Astrocyte (in vitro differentiated cells and primary cell): ENCODE measurements around the gene TIMM8B. TPM values are rescaled to one million over a fixed set of nuclear protein-coding genes. Genes with fewer than 3 reads are reported as not detected.
"Not testable (repeated sequence)": the region's sequence is repeated elsewhere in the genome, so short reads cannot be mapped to it uniquely, and the experiment has no call there.

Experiments used
- DNase-seq: peaks from one replicate; pipeline ENCODE4 v3.0.0-alpha.2; 2010; ENCODE audit warnings: low read depth
- FAIRE-seq: peaks from 2 replicates; lab custom pipeline; 2011; peaks lifted over from hg19 to GRCh38; lab: Jason Lieb, UNC
- H2AFZ ChIP-seq: 2 replicates; pipeline ENCODE4 v1.6.0; 2012; ENCODE audit warnings: low read depth, low read length, inconsistent platforms
- H3K27ac ChIP-seq: 2 replicates; pipeline ENCODE4 v1.5.1; 2011; ENCODE audit warnings: low read depth, low read length, inconsistent platforms
- H3K27me3 ChIP-seq: 2 replicates; pipeline ENCODE4 v1.6.0; 2011; ENCODE audit warnings: low read length, inconsistent platforms; ENCODE audit not compliant: insufficient read depth
- H3K36me3 ChIP-seq: 2 replicates; pipeline ENCODE4 v1.5.1; 2011; ENCODE audit warnings: low read length, inconsistent platforms; ENCODE audit not compliant: insufficient read depth
- H3K4me1 ChIP-seq: 2 replicates; pipeline ENCODE4 v1.5.1; 2011; ENCODE audit warnings: low read length, inconsistent platforms; ENCODE audit not compliant: insufficient read depth
- H3K4me2 ChIP-seq: 2 replicates; pipeline ENCODE4 v1.6.0; 2012; ENCODE audit warnings: low read length, inconsistent platforms
- H3K4me3 ChIP-seq: 2 replicates; pipeline ENCODE4 v1.5.1; 2011; ENCODE audit warnings: low read depth, mild to moderate bottlenecking, low read length, inconsistent platforms; ENCODE audit not compliant: insufficient read depth
- H3K79me2 ChIP-seq: 2 replicates; pipeline ENCODE4 v1.6.0; 2012; ENCODE audit warnings: mild to moderate bottlenecking, low read length, inconsistent platforms; ENCODE audit not compliant: insufficient read depth
- H3K9ac ChIP-seq: 2 replicates; pipeline ENCODE4 v1.6.0; 2012; ENCODE audit warnings: mild to moderate bottlenecking, low read length, inconsistent platforms
- H3K9me3 ChIP-seq: 2 replicates; pipeline ENCODE4 v1.5.1; 2012; ENCODE audit warnings: low read depth, mild to moderate bottlenecking, low read length, inconsistent platforms; ENCODE audit not compliant: insufficient read depth
- H4K20me1 ChIP-seq: 2 replicates; pipeline ENCODE4 v1.6.0; 2012; ENCODE audit warnings: low read length, inconsistent platforms; ENCODE audit not compliant: insufficient read depth
- H3K27ac Mint-ChIP-seq: one replicate; pipeline ENCODE4 v1.8.0; 2021; ENCODE audit warnings: mild to moderate bottlenecking, mixed read lengths; ENCODE audit not compliant: unreplicated experiment
- H3K27me3 Mint-ChIP-seq: one replicate; pipeline ENCODE4 v1.8.0; 2021; ENCODE audit warnings: low read depth, mixed read lengths; ENCODE audit not compliant: unreplicated experiment
- H3K36me3 Mint-ChIP-seq: one replicate; pipeline ENCODE4 v1.8.0; 2021; ENCODE audit warnings: low read depth, mixed read lengths; ENCODE audit not compliant: unreplicated experiment
- H3K4me1 Mint-ChIP-seq: one replicate; pipeline ENCODE4 v1.8.0; 2021; ENCODE audit warnings: low read depth, mixed read lengths; ENCODE audit not compliant: unreplicated experiment
- H3K4me3 Mint-ChIP-seq: one replicate; pipeline ENCODE4 v1.8.0; 2021; ENCODE audit warnings: mild to moderate bottlenecking, moderate library complexity, mixed read lengths; ENCODE audit not compliant: unreplicated experiment
- H3K9me3 Mint-ChIP-seq: one replicate; pipeline ENCODE4 v1.8.0; 2021; ENCODE audit warnings: mild to moderate bottlenecking, mixed read lengths; ENCODE audit not compliant: unreplicated experiment
- EZH2 ChIP-seq: IDR thresholded peaks from 2 replicates; pipeline ENCODE4 v1.6.1; 2012; ENCODE audit warnings: mild to moderate bottlenecking, low read length, inconsistent platforms; ENCODE audit not compliant: insufficient read depth
- total RNA-seq: library from RNA; stranded (reverse); gene quantifications from 2 replicates; pipeline ENCODE4 v1.2.1, GENCODE V29; 2021
- TF ChIP-seq, protein P1 (sequence below): IDR thresholded peaks from 2 replicates; pipeline ENCODE4 v1.5.1; 2011; ENCODE audit warnings: low read depth, mild to moderate bottlenecking, inconsistent platforms, low read length, moderate library complexity; ENCODE audit not compliant: insufficient read depth

The TIMM8B gene
- total RNA-seq, 1 donor from 2014 or later: 68.9 TPM

DNA sequence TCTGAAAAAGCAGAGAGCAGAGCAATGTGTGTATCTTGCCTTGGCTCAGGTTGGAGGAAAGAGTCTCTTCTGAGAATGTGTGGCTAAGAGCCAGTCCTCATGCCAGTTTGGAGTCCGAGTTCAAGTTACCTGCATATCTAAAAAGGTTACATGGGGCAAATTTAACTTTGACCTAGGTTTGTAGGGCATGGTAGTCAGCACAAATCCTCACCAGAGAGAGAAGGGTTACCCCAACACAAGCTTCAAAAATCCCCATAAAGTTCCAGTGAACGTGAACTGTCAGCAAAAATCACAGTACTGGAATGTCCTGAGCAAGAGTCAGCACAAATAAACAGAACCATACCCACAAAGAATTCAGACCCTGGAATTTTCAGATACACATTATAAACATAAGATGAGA lies 13.9 kb upstream of the TIMM8B start:
- H3K9me3 Mint-ChIP-seq: no peaks in the 10 kb centered on the region
- Histone ChIP-seq H3K36me3 (no peaks in the 10 kb centered on the region), H3K9me3 (no peaks in the 10 kb centered on the region), H3K4me1 (no peaks in the 10 kb centered on the region), H3K4me2 (peak overlapping the region; percentile 30), H3K79me2 (no peaks in the 10 kb centered on the region), H4K20me1 (no peaks in the 10 kb centered on the region), H3K27me3 (no peaks in the 10 kb centered on the region), H3K9ac (peak overlapping the region; percentile 47), H3K27ac (no peak overlapping the region), H2AFZ (no peak overlapping the region), H3K4me3 (no peak overlapping the region)
- FAIRE-seq (no peak), DNase-seq (peak; percentile 29)
- H3K27me3 Mint-ChIP-seq: no peaks in the 10 kb centered on the region
- no peaks in the 10 kb centered on the region for H3K4me1 Mint-ChIP-seq
- peaks cover 2% of the 10 kb centered on the region for H3K36me3 Mint-ChIP-seq
- no peak overlapping the region for H3K4me3 Mint-ChIP-seq
- no peak for TF ChIP-seq EZH2
- TF ChIP-seq, protein P1, sequence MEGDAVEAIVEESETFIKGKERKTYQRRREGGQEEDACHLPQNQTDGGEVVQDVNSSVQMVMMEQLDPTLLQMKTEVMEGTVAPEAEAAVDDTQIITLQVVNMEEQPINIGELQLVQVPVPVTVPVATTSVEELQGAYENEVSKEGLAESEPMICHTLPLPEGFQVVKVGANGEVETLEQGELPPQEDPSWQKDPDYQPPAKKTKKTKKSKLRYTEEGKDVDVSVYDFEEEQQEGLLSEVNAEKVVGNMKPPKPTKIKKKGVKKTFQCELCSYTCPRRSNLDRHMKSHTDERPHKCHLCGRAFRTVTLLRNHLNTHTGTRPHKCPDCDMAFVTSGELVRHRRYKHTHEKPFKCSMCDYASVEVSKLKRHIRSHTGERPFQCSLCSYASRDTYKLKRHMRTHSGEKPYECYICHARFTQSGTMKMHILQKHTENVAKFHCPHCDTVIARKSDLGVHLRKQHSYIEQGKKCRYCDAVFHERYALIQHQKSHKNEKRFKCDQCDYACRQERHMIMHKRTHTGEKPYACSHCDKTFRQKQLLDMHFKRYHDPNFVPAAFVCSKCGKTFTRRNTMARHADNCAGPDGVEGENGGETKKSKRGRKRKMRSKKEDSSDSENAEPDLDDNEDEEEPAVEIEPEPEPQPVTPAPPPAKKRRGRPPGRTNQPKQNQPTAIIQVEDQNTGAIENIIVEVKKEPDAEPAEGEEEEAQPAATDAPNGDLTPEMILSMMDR: no peak
- H3K27ac Mint-ChIP-seq: no peak overlapping the region

DNA sequence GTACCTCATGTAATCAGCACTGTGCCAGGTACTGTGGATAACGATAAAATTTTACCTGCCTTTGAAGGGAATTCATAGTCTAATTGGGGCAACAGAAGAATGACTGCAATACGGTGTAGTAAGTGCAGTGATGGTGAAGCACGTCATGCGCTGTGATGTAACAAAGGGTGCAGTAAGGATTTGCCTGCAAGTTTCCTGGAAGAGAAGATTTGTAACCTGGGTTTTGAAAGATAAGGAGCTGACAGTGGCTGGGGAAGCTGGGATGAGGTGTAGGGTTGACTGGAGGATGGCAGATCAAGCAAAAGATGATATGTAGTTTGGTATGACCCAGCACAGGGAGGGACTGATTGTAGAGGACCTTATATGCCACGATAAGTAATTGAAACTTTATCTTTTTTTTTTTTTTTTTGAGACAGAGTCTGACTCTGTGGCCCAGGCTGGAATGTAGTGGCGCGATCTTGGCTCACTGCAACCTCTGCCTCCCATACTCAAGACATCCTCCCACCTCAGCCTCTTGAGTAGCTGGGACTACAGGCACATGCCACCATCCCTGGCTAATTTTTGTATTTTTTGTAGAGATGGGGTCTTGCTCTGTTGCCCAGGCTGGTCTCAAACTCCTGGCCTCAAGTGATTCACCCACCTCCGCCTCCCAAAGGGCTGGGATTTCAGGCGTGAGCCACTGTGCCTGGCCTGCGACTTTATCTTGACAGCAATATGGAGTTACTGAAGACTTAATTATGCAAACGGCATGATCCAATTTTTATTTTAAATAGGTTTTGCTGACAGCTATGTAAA lies 11.4 kb upstream of the TIMM8B start:
- H3K4me3 ChIP-seq: no peak overlapping the region
- no peaks in the 10 kb centered on the region for H3K4me1 ChIP-seq
- no peak overlapping the region for H2AFZ ChIP-seq
- H3K36me3 Mint-ChIP-seq: peaks cover 2% of the 10 kb centered on the region
- no peak overlapping the region for H3K27ac Mint-ChIP-seq
- H3K9ac ChIP-seq: no peak overlapping the region
- H3K36me3 ChIP-seq: peaks cover 6% of the 10 kb centered on the region
- no peak overlapping the region for H3K27ac ChIP-seq
- no peak overlapping the region for H3K4me2 ChIP-seq
- FAIRE-seq: no peak
- no peak overlapping the region for H3K4me3 Mint-ChIP-seq
- TF ChIP-seq, protein P1: no peak
- no peak for TF ChIP-seq EZH2
- no peaks in the 10 kb centered on the region for H3K4me1 Mint-ChIP-seq
- no peaks in the 10 kb centered on the region for H4K20me1 ChIP-seq
- no peaks in the 10 kb centered on the region for H3K9me3 ChIP-seq
- no peaks in the 10 kb centered on the region for H3K27me3 Mint-ChIP-seq
- H3K27me3 ChIP-seq: no peaks in the 10 kb centered on the region
- DNase-seq: no peak
- no peaks in the 10 kb centered on the region for H3K9me3 Mint-ChIP-seq
- H3K79me2 ChIP-seq: no peaks in the 10 kb centered on the region

DNA sequence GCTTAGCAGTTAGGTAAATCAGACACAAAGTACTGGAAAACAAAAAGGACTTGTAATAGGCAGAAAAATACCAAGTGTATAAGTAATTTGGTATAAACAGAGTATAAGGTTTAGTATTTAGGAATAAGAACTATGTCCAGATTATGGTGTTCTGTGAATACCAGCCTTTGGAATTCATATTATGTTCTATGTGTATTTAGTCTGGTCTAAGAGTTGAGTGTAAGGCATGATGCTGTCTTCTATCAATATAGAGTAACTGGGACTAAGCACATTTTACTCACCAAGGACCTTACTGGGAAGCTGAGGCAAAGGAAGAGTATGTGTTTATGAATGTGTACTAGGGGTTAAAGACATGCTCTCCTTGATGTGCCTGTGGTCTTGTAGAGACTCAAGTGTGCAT lies 9.6 kb upstream of the TIMM8B start:
- no peaks in the 10 kb centered on the region for H3K4me1 ChIP-seq
- FAIRE-seq: no peak
- H2AFZ ChIP-seq: no peak overlapping the region
- no peaks in the 10 kb centered on the region for H3K27me3 ChIP-seq
- no peak overlapping the region for H3K27ac ChIP-seq
- Mint-ChIP-seq H3K9me3 (no peaks in the 10 kb centered on the region), H3K4me1 (no peaks in the 10 kb centered on the region), H3K27me3 (no peaks in the 10 kb centered on the region), H3K4me3 (no peak overlapping the region), H3K36me3 (peaks cover 6% of the 10 kb centered on the region), H3K27ac (no peak overlapping the region)
- peaks cover 17% of the 10 kb centered on the region for H3K36me3 ChIP-seq
- H3K4me3 ChIP-seq: no peak overlapping the region
- H3K9ac ChIP-seq: no peak overlapping the region
- H3K79me2 ChIP-seq: no peaks in the 10 kb centered on the region
- no peak for DNase-seq
- H3K4me2 ChIP-seq: no peak overlapping the region
- no peaks in the 10 kb centered on the region for H4K20me1 ChIP-seq
- no peak for TF ChIP-seq EZH2
- TF ChIP-seq, protein P1: no peak
- no peaks in the 10 kb centered on the region for H3K9me3 ChIP-seq

DNA sequence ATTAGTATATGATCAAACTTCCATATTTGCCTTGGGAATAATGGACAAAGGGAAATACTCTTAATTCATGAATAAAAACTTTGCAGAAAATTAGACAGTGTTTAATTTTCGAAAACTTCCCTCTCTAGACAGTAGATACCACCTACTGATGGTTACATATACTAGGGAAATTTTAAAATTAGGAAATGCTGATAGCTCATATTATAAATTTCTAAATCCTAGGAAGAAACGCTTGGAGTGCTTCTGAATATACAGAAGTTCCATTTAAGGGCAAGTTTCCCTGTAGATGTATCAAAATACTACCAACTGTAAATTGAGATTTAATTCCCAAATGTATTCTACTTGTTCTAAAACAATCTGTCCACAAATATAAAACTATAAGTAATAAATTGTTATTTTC lies 8.7 kb upstream of the TIMM8B start:
- H3K4me3 Mint-ChIP-seq, H3K4me2 ChIP-seq, H3K9ac ChIP-seq, H3K27me3 Mint-ChIP-seq, H2AFZ ChIP-seq, H3K27ac ChIP-seq, H3K4me3 ChIP-seq, FAIRE-seq, H4K20me1 ChIP-seq, DNase-seq, H3K9me3 ChIP-seq, H3K4me1 Mint-ChIP-seq, H3K27me3 ChIP-seq, H3K4me1 ChIP-seq, H3K36me3 Mint-ChIP-seq, H3K27ac Mint-ChIP-seq, H3K9me3 Mint-ChIP-seq, H3K79me2 ChIP-seq: not testable (repeated sequence)
- H3K36me3 ChIP-seq: peaks cover 20% of the 10 kb centered on the region
